ENCODE data around the gene RAB43.
"Not testable (repeated sequence)": the region's sequence is repeated elsewhere in the genome, so short reads cannot be mapped to it uniquely, and the experiment has no call there.

DNA sequence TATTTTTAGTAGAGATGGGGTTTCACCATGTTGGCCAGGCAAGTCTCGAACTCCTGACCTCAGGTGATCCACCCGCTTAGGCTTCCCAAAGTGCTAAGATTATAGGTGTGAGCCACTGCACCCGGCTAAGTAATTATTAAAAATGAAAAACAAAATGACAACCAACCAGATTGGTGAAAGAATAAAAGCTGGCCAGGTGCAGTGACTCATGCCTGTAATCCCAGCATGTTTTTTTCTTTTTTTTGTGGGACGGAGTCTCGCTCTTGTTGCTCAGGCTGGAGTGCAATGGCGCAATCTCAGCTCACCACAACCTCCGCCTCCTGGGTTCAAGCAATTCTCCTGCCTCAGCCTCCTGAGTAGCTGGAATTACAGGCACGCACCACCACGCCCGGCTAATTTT, 14.7 kb upstream of the RAB43 start:
- TF ChIP-seq ZNF384 (IDR thresholded peaks at IDR 0.05); L3MBTL2 (conservative IDR thresholded peaks at IDR 0.05); FOXM1 (IDR thresholded peaks at IDR 0.05; ENCODE audit: borderline replicate concordance); BHLHE40 (IDR thresholded peaks at IDR 0.05; ENCODE audit: borderline replicate concordance); SP1 (IDR thresholded peaks at IDR 0.05): not testable (repeated sequence)

Data from HEK293T (cell line).